H7 (cell line): ENCODE data around the gene PARN. TPM values are rescaled to one million over a fixed set of nuclear protein-coding genes. Genes with fewer than 3 reads are reported as not detected.
"Not testable (repeated sequence)": the region's sequence is repeated elsewhere in the genome, so short reads cannot be mapped to it uniquely, and the experiment has no call there.

Experiments
- DNase-seq: peaks from one replicate; pipeline ENCODE4 v3.0.0; 2012
- H3K27me3 ChIP-seq: 2 replicates; pipeline ENCODE4 v1.6.0; 2011; ENCODE audit warnings: mild to moderate bottlenecking, low read length; ENCODE audit not compliant: control insufficient read depth, insufficient read depth
- H3K36me3 ChIP-seq: replicated peaks from 2 replicates; pipeline ENCODE4 v1.5.1; 2011; ENCODE audit warnings: low read length; ENCODE audit not compliant: control insufficient read depth, insufficient read depth
- H3K4me3 ChIP-seq: 2 replicates; pipeline ENCODE4 v1.5.1; 2011; ENCODE audit warnings: low read depth, mild to moderate bottlenecking, control low read depth, low read length, moderate library complexity; ENCODE audit not compliant: insufficient read depth
- total RNA-seq: library from RNA; depleted of rRNA; stranded (reverse); fragments of >200 nt; shearing (Covaris generic); gene quantifications from 2 replicates; pipeline ENCODE4 v1.2.3, GENCODE V29; 2014

The PARN gene
- total RNA-seq, 1 experiment from 2014 or later = 33.2 TPM

DNA sequence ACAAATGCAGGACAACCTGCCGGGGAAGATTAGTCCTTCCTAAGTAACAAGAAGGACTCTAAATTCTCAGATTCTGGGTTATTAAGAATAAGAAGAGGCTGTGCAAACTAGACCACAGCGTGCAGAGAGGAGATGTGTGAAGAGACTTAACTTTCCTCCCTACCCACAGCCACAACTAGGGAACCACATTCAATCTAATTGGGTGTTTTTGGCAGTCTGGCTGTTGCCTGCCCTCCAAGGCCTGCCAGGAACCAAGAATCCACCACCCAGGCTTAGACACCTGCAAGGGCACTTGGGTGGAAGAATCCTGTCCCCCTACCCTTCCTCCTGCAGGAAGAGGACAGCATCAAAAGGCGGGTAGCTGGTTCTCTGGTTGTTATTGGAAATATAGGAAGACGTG, 202.0 kb downstream of the PARN start:
- DNase-seq = no peak
- H3K36me3 ChIP-seq = no peaks in the 10 kb centered on the region
- no peak overlapping the region for H3K4me3 ChIP-seq
- no peaks in the 10 kb centered on the region for H3K27me3 ChIP-seq

DNA sequence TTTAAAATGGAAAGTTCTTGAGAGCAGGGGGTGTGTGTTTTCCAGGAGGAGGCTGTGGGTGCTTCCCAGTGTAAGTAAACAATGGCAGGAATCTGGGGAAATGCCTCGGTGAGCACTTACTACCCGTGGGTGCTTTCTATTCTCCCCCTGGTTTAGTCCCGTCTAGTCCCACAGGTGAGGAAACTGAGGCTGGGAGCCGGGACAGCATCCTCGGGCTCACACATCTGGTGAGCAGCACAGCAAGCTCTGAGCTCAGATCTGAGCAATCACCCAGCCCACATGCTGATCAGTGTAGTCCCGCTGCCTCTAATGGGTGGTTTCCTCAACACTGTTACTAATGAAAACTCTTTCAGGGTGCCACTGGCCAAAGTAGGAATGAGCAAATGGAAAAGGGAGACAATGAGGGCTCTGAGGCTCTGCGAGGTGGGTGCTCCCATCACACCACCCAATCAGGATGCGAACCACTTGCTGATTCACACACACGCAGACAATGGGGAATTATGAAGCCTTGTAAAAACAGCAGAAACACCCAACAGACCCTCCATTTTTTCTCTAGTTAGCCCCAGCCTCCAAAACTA, 202.6 kb downstream of the PARN start:
- no peak for DNase-seq
- H3K4me3 ChIP-seq = no peak overlapping the region
- no peaks in the 10 kb centered on the region for H3K27me3 ChIP-seq

DNA sequence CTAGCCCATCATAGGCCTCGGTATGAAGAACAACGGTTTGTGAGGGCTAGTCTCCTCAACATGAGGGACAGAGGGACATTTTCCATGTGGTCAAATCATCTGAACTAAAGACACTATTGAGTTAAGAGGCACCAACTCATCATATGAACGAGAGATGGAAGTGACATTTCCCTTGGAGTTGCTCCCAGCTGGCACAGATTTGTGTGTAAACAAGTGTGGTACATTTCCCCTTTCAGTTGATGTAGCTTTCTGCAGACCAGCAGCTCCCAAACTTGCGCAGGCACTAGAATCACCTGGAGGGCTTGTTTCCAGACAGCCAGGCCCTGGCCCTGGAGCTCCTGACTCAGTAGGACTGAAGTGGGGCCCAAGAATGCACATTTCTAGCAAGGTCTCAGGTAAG, 205.5 kb downstream of the PARN start:
- DNase-seq = no peak

More for the DNA sequence above, 202.6 kb downstream of the PARN start:
- H3K36me3 ChIP-seq = no peaks in the 10 kb centered on the region

GRCh38 chr16:14423344-14423743, 206.7 kb downstream of the PARN start:
- no peak overlapping the region for H3K4me3 ChIP-seq
- H3K27me3 ChIP-seq = no peaks in the 10 kb centered on the region
- no peak for DNase-seq
- H3K36me3 ChIP-seq = no peaks in the 10 kb centered on the region

More for the DNA sequence above, 205.5 kb downstream of the PARN start:
- H3K4me3 ChIP-seq = no peak overlapping the region
- H3K27me3 ChIP-seq = no peaks in the 10 kb centered on the region
- H3K36me3 ChIP-seq = no peaks in the 10 kb centered on the region

GRCh38 chr16:14420721-14421488, 209.2 kb downstream of the PARN start:
- Histone ChIP-seq H3K27me3 (no peaks in the 10 kb centered on the region), H3K4me3 (no peak overlapping the region), H3K36me3 (no peaks in the 10 kb centered on the region)
- no peak for DNase-seq

DNA sequence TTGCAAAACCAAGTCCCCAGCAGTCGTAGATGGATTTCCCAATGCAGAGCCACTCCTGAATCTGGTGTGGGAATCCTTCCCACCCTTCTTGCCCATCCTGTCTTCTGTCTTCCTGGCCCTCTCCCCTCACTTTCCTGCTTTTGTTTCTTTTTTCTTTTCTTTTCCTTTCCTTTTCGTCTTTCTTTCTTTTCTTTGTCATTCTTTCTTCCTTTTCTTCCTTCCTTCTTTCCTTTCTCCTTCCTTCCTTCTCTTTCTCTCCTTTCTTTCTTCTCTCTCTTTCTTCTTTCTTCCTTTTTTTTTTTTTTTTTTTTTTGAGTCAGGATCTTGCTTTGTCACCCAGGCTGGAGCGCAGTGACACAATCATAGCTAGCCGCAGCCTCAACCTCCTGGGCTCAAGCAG, 209.8 kb downstream of the PARN start:
- H3K27me3 ChIP-seq, DNase-seq, H3K36me3 ChIP-seq, H3K4me3 ChIP-seq: not testable (repeated sequence)

GRCh38 chr16:14419817-14420216, 210.2 kb downstream of the PARN start:
- H3K36me3 ChIP-seq = no peaks in the 10 kb centered on the region
- no peak for DNase-seq
- H3K4me3 ChIP-seq = no peak overlapping the region
- no peaks in the 10 kb centered on the region for H3K27me3 ChIP-seq

DNA sequence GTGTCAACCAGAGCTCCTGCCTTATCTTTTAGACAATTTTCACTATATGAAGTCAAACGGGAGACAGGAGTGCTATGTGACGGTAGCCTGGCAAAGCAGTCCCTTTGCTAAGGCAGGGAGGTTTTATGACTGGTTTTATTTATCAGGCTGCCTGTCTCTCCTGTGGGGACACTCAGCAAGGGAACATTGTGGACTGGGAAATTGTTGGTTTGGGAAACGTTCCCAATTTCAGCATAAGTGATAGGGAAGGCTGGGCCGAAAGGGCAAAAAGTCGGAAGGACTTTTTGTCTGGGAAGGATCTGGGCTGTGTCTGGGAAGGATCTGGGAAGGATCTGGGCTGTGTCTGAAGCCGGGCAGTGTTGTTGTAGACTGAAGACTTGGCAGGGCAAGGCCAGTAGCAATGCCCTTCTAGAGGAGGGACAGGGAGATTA, 211.2 kb downstream of the PARN start:
- DNase-seq = no peak
- H3K4me3 ChIP-seq = no peak overlapping the region
- H3K27me3 ChIP-seq = no peaks in the 10 kb centered on the region
- H3K36me3 ChIP-seq = no peaks in the 10 kb centered on the region

- Histone ChIP-seq H3K4me3 (no peak overlapping the region), H3K36me3 (no peaks in the 10 kb centered on the region), H3K27me3 (no peaks in the 10 kb centered on the region)
- DNase-seq = no peak
Measured at GRCh38 chr16:14416184-14416583, 213.9 kb downstream of the PARN start.

GRCh38 chr16:14415291-14415690, 214.8 kb downstream of the PARN start:
- DNase-seq = no peak
- no peaks in the 10 kb centered on the region for H3K27me3 ChIP-seq
- H3K4me3 ChIP-seq = no peak overlapping the region
- H3K36me3 ChIP-seq = no peaks in the 10 kb centered on the region

GRCh38 chr16:14409563-14409962, 220.5 kb downstream of the PARN start:
- no peaks in the 10 kb centered on the region for H3K27me3 ChIP-seq
- no peak overlapping the region for H3K4me3 ChIP-seq
- no peaks in the 10 kb centered on the region for H3K36me3 ChIP-seq
- DNase-seq = no peak

- H3K36me3 ChIP-seq = no peaks in the 10 kb centered on the region
- H3K4me3 ChIP-seq = no peak overlapping the region
- no peaks in the 10 kb centered on the region for H3K27me3 ChIP-seq
- DNase-seq = no peak
Measured at GRCh38 chr16:14407786-14408399, 222.2 kb downstream of the PARN start.

GRCh38 chr16:14405611-14406537, 224.2 kb downstream of the PARN start:
- DNase-seq = peak; percentile 98
- no peaks in the 10 kb centered on the region for H3K36me3 ChIP-seq
- H3K27me3 ChIP-seq = no peaks in the 10 kb centered on the region
- H3K4me3 ChIP-seq = peak overlapping the region; percentile 19; the same call in 1 of the 2 replicates

GRCh38 chr16:14403001-14403389, 227.1 kb downstream of the PARN start:
- not testable (repeated sequence) for H3K36me3 ChIP-seq, DNase-seq, H3K27me3 ChIP-seq, H3K4me3 ChIP-seq
